A375 (cell line): ENCODE results near the gene HS3ST3A1. TPM values are rescaled to one million over a fixed set of nuclear protein-coding genes. Genes with fewer than 3 reads are reported as not detected.

ENCODE experiments used
- small RNA-seq: library from RNA; depleted of rRNA; stranded (forward); fragments of <200 nt; gene quantifications from one replicate; pipeline ENCODE3, GENCODE V24; 2014
- total RNA-seq: library from RNA; depleted of rRNA; stranded (reverse); fragments of >200 nt; shearing (Covaris generic); gene quantifications from 2 replicates; pipeline ENCODE4 v1.2.3, GENCODE V29; 2014; rRNA removed

Gene HS3ST3A1
- total RNA-seq: 33.8 and 36.3 TPM in 2 replicates

GRCh38 chr17:13601776-13602551 lies at the start of gene HS3ST3A1:
Gene HS3ST3A1, minus strand, starts transcription at chr17:13601929. Its CDS starts 800 bp downstream, at chr17:13601129.

Small RNAs within 50 kb of the gene (small RNA-seq; reads per million reads assigned to genes)
- gene MIR548H3: not detected
